HepG2 (cell line): ENCODE measurements around the gene PSD4. TPM values are rescaled to one million over a fixed set of nuclear protein-coding genes. Genes with fewer than 3 reads are reported as not detected.
A peak's percentile ranks its signal among the peaks of the same experiment; 100 is the strongest.

Experiments used
- ARHGAP35 ChIP-seq: sonication (generic); formaldehyde crosslinking; IDR thresholded peaks from 2 replicates; pipeline ENCODE4 v1.9.0; 2022; ENCODE audit warnings: mild to moderate bottlenecking, inconsistent platforms, moderate library complexity, missing genetic modification reagents, borderline replicate concordance
- ARID5B ChIP-seq: IDR thresholded peaks from 2 replicates; pipeline ENCODE4 v1.4.0; 2020; ENCODE audit warnings: mild to moderate bottlenecking, missing genetic modification reagents
- ESRRA ChIP-seq: sonication (generic); formaldehyde crosslinking; IDR thresholded peaks from 2 replicates; pipeline ENCODE4 v1.5.1; 2020; ENCODE audit warnings: mild to moderate bottlenecking, low read depth, missing genetic modification reagents
- KDM1A ChIP-seq: IDR thresholded peaks from 2 replicates; pipeline ENCODE4 v1.6.1; 2016; ENCODE audit warnings: missing compliant biosample characterization
- KMT2A ChIP-seq: sonication (generic); formaldehyde crosslinking; IDR thresholded peaks from 2 replicates; pipeline ENCODE4 v1.4.0; 2020; ENCODE audit warnings: missing genetic modification reagents
- SALL1 ChIP-seq: sonication (generic); formaldehyde crosslinking; IDR thresholded peaks from 2 replicates; pipeline ENCODE4 v1.8.0; 2022; ENCODE audit warnings: mild to moderate bottlenecking, missing genetic modification reagents
- SCMH1 ChIP-seq: sonication (generic); formaldehyde crosslinking; IDR thresholded peaks from 2 replicates; pipeline ENCODE4 v1.9.0; 2021; ENCODE audit warnings: missing genetic modification reagents, mild to moderate bottlenecking, borderline replicate concordance
- UBTF ChIP-seq: sonication (generic); formaldehyde crosslinking; IDR thresholded peaks from 2 replicates; pipeline ENCODE4 v1.4.0; 2020; ENCODE audit warnings: mild to moderate bottlenecking, missing genetic modification reagents
- ZNF616 ChIP-seq: sonication (generic); formaldehyde crosslinking; IDR thresholded peaks from 2 replicates; pipeline ENCODE4 v1.5.0; 2020; ENCODE audit warnings: low read depth, mild to moderate bottlenecking, missing genetic modification reagents
- ZNF687 ChIP-seq: sonication (generic); formaldehyde crosslinking; IDR thresholded peaks from 2 replicates; pipeline ENCODE4 v1.5.1; 2020; ENCODE audit warnings: mild to moderate bottlenecking, missing genetic modification reagents, moderate library complexity
- polyA plus RNA-seq, 8 experiments: library from polyadenylated mRNA; depleted of rRNA in 3 of 8; stranded (reverse) in 7 of 8; unstranded in 1 of 8; fragments of >200 nt; fragmentation: Illumina TruSeq in 4 of 8; extraction: Trizol in 4 of 8; gene quantifications; 2 replicates each; pipeline versions ENCODE4 v1.2.1 to v1.2.3, GENCODE V29; 2011 to 2016; ENCODE audit warnings: low read depth in 4 of 8, missing spikeins in 1 of 8, mixed read lengths in 1 of 8; ENCODE audit not compliant: insufficient read depth in 1 of 8
- total RNA-seq, 5 experiments: library from RNA; depleted of rRNA; stranded (reverse); fragments of >200 nt; fragmentation: Illumina TruSeq; extraction: Trizol; gene quantifications; 2 replicates each; pipeline ENCODE4 v1.2.3, GENCODE V29; 2016; ENCODE audit warnings: low read depth in 1 of 5
- TF ChIP-seq, protein P1 (sequence below): sonication (generic); formaldehyde crosslinking; IDR thresholded peaks from 2 replicates; pipeline ENCODE4 v1.5.0; 2020; ENCODE audit warnings: mild to moderate bottlenecking, missing genetic modification reagents, borderline replicate concordance

The PSD4 gene
- total and polyA plus RNA-seq, 2 of the 13 experiments (the other 11 are each of a cell fraction or from before 2014, with no cell fraction given): 5.8 to 9.4 TPM

- no peak for TF ChIP-seq KDM1A (CRISPR knock-in tag)
- 0 out of 2 replicates have a peak, but pooled peaks have one; percentile 51 for TF ChIP-seq KMT2A
- TF ChIP-seq SCMH1 (CRISPR knock-in tag): no peak
- peak; percentile 55 for TF ChIP-seq SALL1 (CRISPR knock-in tag)
- peak; percentile 4; the same call in 1 of the 2 replicates for TF ChIP-seq ARID5B (CRISPR knock-in tag)
- TF ChIP-seq ZNF616 (CRISPR knock-in tag): peak; percentile 10; the same call in 1 of the 2 replicates
- 0 out of 2 replicates have a peak, but pooled peaks have one; percentile 25 for TF ChIP-seq ARHGAP35 (CRISPR knock-in tag)
- TF ChIP-seq UBTF: peak; percentile 84
- no peak for TF ChIP-seq ESRRA (CRISPR knock-in tag)
- TF ChIP-seq ZNF687 (CRISPR knock-in tag): peak; percentile 87
- TF ChIP-seq, protein P1, sequence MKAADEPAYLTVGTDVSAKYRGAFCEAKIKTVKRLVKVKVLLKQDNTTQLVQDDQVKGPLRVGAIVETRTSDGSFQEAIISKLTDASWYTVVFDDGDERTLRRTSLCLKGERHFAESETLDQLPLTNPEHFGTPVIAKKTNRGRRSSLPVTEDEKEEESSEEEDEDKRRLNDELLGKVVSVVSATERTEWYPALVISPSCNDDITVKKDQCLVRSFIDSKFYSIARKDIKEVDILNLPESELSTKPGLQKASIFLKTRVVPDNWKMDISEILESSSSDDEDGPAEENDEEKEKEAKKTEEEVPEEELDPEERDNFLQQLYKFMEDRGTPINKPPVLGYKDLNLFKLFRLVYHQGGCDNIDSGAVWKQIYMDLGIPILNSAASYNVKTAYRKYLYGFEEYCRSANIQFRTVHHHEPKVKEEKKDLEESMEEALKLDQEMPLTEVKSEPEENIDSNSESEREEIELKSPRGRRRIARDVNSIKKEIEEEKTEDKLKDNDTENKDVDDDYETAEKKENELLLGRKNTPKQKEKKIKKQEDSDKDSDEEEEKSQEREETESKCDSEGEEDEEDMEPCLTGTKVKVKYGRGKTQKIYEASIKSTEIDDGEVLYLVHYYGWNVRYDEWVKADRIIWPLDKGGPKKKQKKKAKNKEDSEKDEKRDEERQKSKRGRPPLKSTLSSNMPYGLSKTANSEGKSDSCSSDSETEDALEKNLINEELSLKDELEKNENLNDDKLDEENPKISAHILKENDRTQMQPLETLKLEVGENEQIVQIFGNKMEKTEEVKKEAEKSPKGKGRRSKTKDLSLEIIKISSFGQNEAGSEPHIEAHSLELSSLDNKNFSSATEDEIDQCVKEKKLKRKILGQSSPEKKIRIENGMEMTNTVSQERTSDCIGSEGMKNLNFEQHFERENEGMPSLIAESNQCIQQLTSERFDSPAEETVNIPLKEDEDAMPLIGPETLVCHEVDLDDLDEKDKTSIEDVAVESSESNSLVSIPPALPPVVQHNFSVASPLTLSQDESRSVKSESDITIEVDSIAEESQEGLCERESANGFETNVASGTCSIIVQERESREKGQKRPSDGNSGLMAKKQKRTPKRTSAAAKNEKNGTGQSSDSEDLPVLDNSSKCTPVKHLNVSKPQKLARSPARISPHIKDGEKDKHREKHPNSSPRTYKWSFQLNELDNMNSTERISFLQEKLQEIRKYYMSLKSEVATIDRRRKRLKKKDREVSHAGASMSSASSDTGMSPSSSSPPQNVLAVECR (CRISPR knock-in tag): peak; percentile 44
Observed at GRCh38 chr2:113157118-113157896, 16.5 kb upstream of the PSD4 start (continued).
